HepG2 (cell line): ENCODE measurements around the gene DHX16. TPM values are rescaled to one million over a fixed set of nuclear protein-coding genes. Genes with fewer than 3 reads are reported as not detected.

Experiments
- ARNTL ChIP-seq: sonication (generic); formaldehyde crosslinking; IDR thresholded peaks from 2 replicates; pipeline ENCODE4 v1.4.0; 2020; ENCODE audit warnings: mild to moderate bottlenecking, missing genetic modification reagents
- ATF7-NPFF ChIP-seq: sonication (generic); formaldehyde crosslinking; IDR thresholded peaks from 2 replicates; pipeline ENCODE4 v1.8.1; 2023; ENCODE audit warnings: mild to moderate bottlenecking, low read depth, missing genetic modification reagents, moderate library complexity
- BRCA1 ChIP-seq: sonication (generic); formaldehyde crosslinking; IDR thresholded peaks from 2 replicates; pipeline ENCODE4 v1.4.0; 2020; ENCODE audit warnings: missing genetic modification reagents
- DRAP1 ChIP-seq: IDR thresholded peaks from 2 replicates; pipeline ENCODE4 v1.6.1; 2016; ENCODE audit warnings: missing genetic modification reagents, missing compliant biosample characterization
- FOXA1 ChIP-seq, 2 experiments: fragments of 450-650 bp in 1 of 2; sonication (generic) in 1 of 2; formaldehyde crosslinking in 1 of 2; IDR thresholded peaks; 2 replicates each; pipeline versions ENCODE4 v1.4.0 to v1.6.1; 2016 to 2020; ENCODE audit warnings: missing genetic modification reagents in 1 of 2
- HOXD1 ChIP-seq: sonication (generic); formaldehyde crosslinking; IDR thresholded peaks from 2 replicates; pipeline ENCODE4 v1.5.0; 2020; ENCODE audit warnings: missing genetic modification reagents
- KDM3A ChIP-seq: IDR thresholded peaks from 2 replicates; pipeline ENCODE4 v1.6.1; 2018; ENCODE audit warnings: low read depth, missing compliant biosample characterization
- MLLT10 ChIP-seq: sonication (generic); formaldehyde crosslinking; IDR thresholded peaks from 2 replicates; pipeline ENCODE4 v1.4.0; 2020; ENCODE audit warnings: missing genetic modification reagents
- PHF5A ChIP-seq: IDR thresholded peaks from one replicate; pipeline ENCODE4 v1.6.1; 2018; ENCODE audit warnings: low read depth, missing genetic modification reagents; ENCODE audit not compliant: unreplicated experiment
- SIX1 ChIP-seq: sonication (generic); formaldehyde crosslinking; IDR thresholded peaks from 2 replicates; pipeline ENCODE4 v1.4.0; 2020; ENCODE audit warnings: missing genetic modification reagents, borderline replicate concordance
- U2AF1 ChIP-seq: fragments of 200-400 bp; formaldehyde crosslinking; optimal IDR thresholded peaks from 2 replicates; pipeline ENCODE3; 2017; ENCODE audit warnings: mild to moderate bottlenecking, low read depth, low read length
- ZBTB7A ChIP-seq: sonication (generic); formaldehyde crosslinking; IDR thresholded peaks from 2 replicates; pipeline ENCODE4 v1.8.0; 2022; ENCODE audit warnings: mild to moderate bottlenecking, missing genetic modification reagents
- ZNF160 ChIP-seq: sonication (generic); formaldehyde crosslinking; IDR thresholded peaks from 2 replicates; pipeline ENCODE4 v1.8.0; 2022; ENCODE audit warnings: mild to moderate bottlenecking, inconsistent platforms, missing genetic modification reagents
- ZNF329 ChIP-seq: sonication (generic); formaldehyde crosslinking; IDR thresholded peaks from 2 replicates; pipeline ENCODE4 v1.9.0; 2021; ENCODE audit warnings: low read depth, mild to moderate bottlenecking, missing genetic modification reagents
- ZNF333 ChIP-seq: sonication (generic); formaldehyde crosslinking; IDR thresholded peaks from 2 replicates; pipeline ENCODE4 v1.4.0; 2020; ENCODE audit warnings: mild to moderate bottlenecking, missing genetic modification reagents, borderline replicate concordance
- ZNF343 ChIP-seq: sonication (generic); formaldehyde crosslinking; IDR thresholded peaks from 2 replicates; pipeline ENCODE4 v1.4.0; 2020; ENCODE audit warnings: mild to moderate bottlenecking, missing genetic modification reagents
- ZNF598 ChIP-seq: sonication (generic); formaldehyde crosslinking; IDR thresholded peaks from 2 replicates; pipeline ENCODE4 v1.5.1; 2020; ENCODE audit warnings: mild to moderate bottlenecking, missing genetic modification reagents, borderline replicate concordance
- ZNF691 ChIP-seq: sonication (generic); formaldehyde crosslinking; IDR thresholded peaks from 2 replicates; pipeline ENCODE4 v1.4.0; 2020; ENCODE audit warnings: missing genetic modification reagents, low read depth, mild to moderate bottlenecking, borderline replicate concordance
- ZUFSP ChIP-seq: sonication (generic); formaldehyde crosslinking; IDR thresholded peaks from 2 replicates; pipeline ENCODE4 v1.9.0; 2021; ENCODE audit warnings: missing genetic modification reagents, mild to moderate bottlenecking, borderline replicate concordance
- polyA plus RNA-seq, 8 experiments: library from polyadenylated mRNA; depleted of rRNA in 3 of 8; stranded (reverse) in 7 of 8; unstranded in 1 of 8; fragments of >200 nt; fragmentation: Illumina TruSeq in 4 of 8; extraction: Trizol in 4 of 8; gene quantifications; 2 replicates each; pipeline versions ENCODE4 v1.2.1 to v1.2.3, GENCODE V29; 2011 to 2016; ENCODE audit warnings: low read depth in 4 of 8, missing spikeins in 1 of 8, mixed read lengths in 1 of 8; ENCODE audit not compliant: insufficient read depth in 1 of 8
- total RNA-seq, 5 experiments: library from RNA; depleted of rRNA; stranded (reverse); fragments of >200 nt; fragmentation: Illumina TruSeq; extraction: Trizol; gene quantifications; 2 replicates each; pipeline ENCODE4 v1.2.3, GENCODE V29; 2016; ENCODE audit warnings: low read depth in 1 of 5
- TF ChIP-seq, protein P1 (sequence below): IDR thresholded peaks from 2 replicates; pipeline ENCODE4 v1.6.1; 2018; ENCODE audit warnings: missing genetic modification reagents

Gene DHX16
- total and polyA plus RNA-seq, 2 of the 13 experiments (the other 11 are each of a cell fraction or from before 2014, with no cell fraction given): 57.0 to 58.5 TPM

- TF ChIP-seq BRCA1 (CRISPR knock-in tag) (0 out of 2 replicates have a peak, but pooled peaks have one; percentile 11), PHF5A (CRISPR knock-in tag) (no peak), ZNF691 (CRISPR knock-in tag) (0 out of 2 replicates have a peak, but pooled peaks have one; percentile 12), ZBTB7A (CRISPR knock-in tag) (no peak), MLLT10 (CRISPR knock-in tag) (no peak), ZNF598 (0 out of 2 replicates have a peak, but pooled peaks have one; percentile 1), DRAP1 (CRISPR knock-in tag) (no peak), FOXA1 (IDR thresholded peaks at IDR 0.05) (no peak), FOXA1 (CRISPR knock-in tag; IDR thresholded peaks at IDR 0.05) (no peak), HOXD1 (peak; percentile 13; the same call in 1 of the 2 replicates), U2AF1 (no peak), ZNF343 (CRISPR knock-in tag) (no peak), ARNTL (0 out of 2 replicates have a peak, but pooled peaks have one; percentile 14), KDM3A (CRISPR knock-in tag) (0 out of 2 replicates have a peak, but pooled peaks have one; percentile 8), ZUFSP (no peak), ATF7-NPFF (0 out of 2 replicates have a peak, but pooled peaks have one; percentile 17), SIX1 (0 out of 2 replicates have a peak, but pooled peaks have one; percentile 4), ZNF329 (CRISPR knock-in tag) (no peak), ZNF333 (CRISPR knock-in tag) (peak; percentile 84), ZNF160 (0 out of 2 replicates have a peak, but pooled peaks have one; percentile 19)
- TF ChIP-seq, protein P1, sequence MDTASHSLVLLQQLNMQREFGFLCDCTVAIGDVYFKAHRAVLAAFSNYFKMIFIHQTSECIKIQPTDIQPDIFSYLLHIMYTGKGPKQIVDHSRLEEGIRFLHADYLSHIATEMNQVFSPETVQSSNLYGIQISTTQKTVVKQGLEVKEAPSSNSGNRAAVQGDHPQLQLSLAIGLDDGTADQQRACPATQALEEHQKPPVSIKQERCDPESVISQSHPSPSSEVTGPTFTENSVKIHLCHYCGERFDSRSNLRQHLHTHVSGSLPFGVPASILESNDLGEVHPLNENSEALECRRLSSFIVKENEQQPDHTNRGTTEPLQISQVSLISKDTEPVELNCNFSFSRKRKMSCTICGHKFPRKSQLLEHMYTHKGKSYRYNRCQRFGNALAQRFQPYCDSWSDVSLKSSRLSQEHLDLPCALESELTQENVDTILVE (CRISPR knock-in tag): no peak
Observed at GRCh38 chr6:30655743-30656094, 17.1 kb downstream of the DHX16 start (continued).
